Testis (tissue), 3 donors: Measurements from ENCODE around the gene CTNNA1. TPM values are rescaled to one million over a fixed set of nuclear protein-coding genes. Genes with fewer than 3 reads are reported as not detected.

Experiments
- DNase-seq: peaks from one replicate; pipeline ENCODE4 v3.0.0-alpha.2; 2019
- H3K27ac ChIP-seq, 2 donors: fragments of 200-600 bp; sonication (generic); one replicate each; pipeline ENCODE4 v1.5.1; 2019
- H3K27me3 ChIP-seq: fragments of 200-600 bp; sonication (generic); one replicate; pipeline ENCODE4 v1.5.1; 2019
- H3K36me3 ChIP-seq: fragments of 200-600 bp; sonication (generic); one replicate; pipeline ENCODE4 v1.5.1; 2017; ENCODE audit warnings: low read depth; ENCODE audit errors: missing control alignments
- H3K4me1 ChIP-seq: fragments of 200-600 bp; sonication (generic); one replicate; pipeline ENCODE4 v1.5.1; 2019
- H3K4me3 ChIP-seq, 2 donors: fragments of 200-600 bp; sonication (generic); one replicate each; pipeline ENCODE4 v1.5.1; 2017 to 2019
- H3K9me3 ChIP-seq: fragments of 200-600 bp; sonication (generic); one replicate; pipeline ENCODE4 v1.5.1; 2017
- CTCF ChIP-seq, 3 experiments: fragments of 450-650 bp in 2 of 3; fragments of 200-600 bp in 1 of 3; sonication (generic) in 1 of 3; IDR thresholded peaks; one replicate each; pipeline ENCODE4 v1.5.1; 2016 to 2019; ENCODE audit warnings: antibody characterized with exemption in 3 of 3, mild to moderate bottlenecking in 2 of 3, moderate library complexity in 1 of 3
- POLR2A ChIP-seq: fragments of 450-650 bp; IDR thresholded peaks from one replicate; pipeline ENCODE4 v1.6.1; 2017; ENCODE audit warnings: antibody characterized with exemption, mild to moderate bottlenecking, moderate library complexity
- WGBS, 2 donors: methylation state at CpG; one replicate each; pipeline ENCODE4 v1.1.5; 2018; 5-methylcytosine and 5-hydroxymethylcytosine counted together
- intact Hi-C: fragments of 100-400 bp; cut with DNase I; formaldehyde crosslinking; loops from one replicate; pipeline ENCODE4 v1.15.1; 2023; ENCODE audit warnings: low total_unique reads
- polyA plus RNA-seq: library from polyadenylated mRNA; stranded (reverse); fragments of 350-450 nt; fragmentation: Illumina TruSeq; extraction: RNeasy Lipid Tissue Mini Kit (QIAGEN cat#74804); gene quantifications from one replicate; pipeline ENCODE4 v1.2.3, GENCODE V29; 2014; ENCODE audit warnings: low read depth, low replicate concordance; ENCODE audit not compliant: insufficient read depth
- total RNA-seq, 2 donors: library from RNA; depleted of rRNA; stranded (reverse); fragments of >200 nt; gene quantifications; one replicate each; pipeline ENCODE4 v1.2.3, GENCODE V29; 2016

CTNNA1 gene
- total and polyA plus RNA-seq, 3 donors from 2014 or later, result 107 to 154 (median 135) TPM

- Histone ChIP-seq H3K36me3 (no peaks in the 10 kb centered on the region), H3K27ac (no peak overlapping the region), H3K27me3 (no peaks in the 10 kb centered on the region), H3K4me3 (no peak overlapping the region), H3K4me1 (peaks cover 7% of the 10 kb centered on the region), H3K9me3 (no peaks in the 10 kb centered on the region)
- no peak for TF ChIP-seq POLR2A
- no peak for TF ChIP-seq CTCF (IDR thresholded peaks at IDR 0.05)
- DNase-seq, result no peak
- 90 to 91% methylated on average over 6 of the region's 6 CpGs for WGBS, 2 donors
- intact Hi-C loops, result no loop called here
These were observed 121.0 kb downstream of the CTNNA1 start for GRCh38 chr5:138874241-138874640.

GRCh38 chr5:138874771-138875551, 121.7 kb downstream of the CTNNA1 start, which contains the start of gene LRRTM2:
LRRTM2 (minus strand) TSS chr5:138875335; CDS start chr5:138874911, 424 bp downstream.
- no peak for TF ChIP-seq POLR2A
- no peak for TF ChIP-seq CTCF (IDR thresholded peaks at IDR 0.05)
- Histone ChIP-seq H3K27me3 (no peaks in the 10 kb centered on the region), H3K9me3 (no peaks in the 10 kb centered on the region), H3K4me1 (peaks cover 7% of the 10 kb centered on the region), H3K4me3 (no peak within 1 kb of the TSS), H3K27ac (no peak within 1 kb of the TSS), H3K36me3 (no peaks in the 10 kb centered on the region)
- WGBS, 2 donors, result 85 to 87% methylated on average over 18 of the region's 18 CpGs
- no peak for DNase-seq
- intact Hi-C loops, result no loop called here

GRCh38 chr5:138875552-138875875, 122.3 kb downstream of the CTNNA1 start:
- Histone ChIP-seq H3K36me3 (no peaks in the 10 kb centered on the region), H3K4me3 (no peak overlapping the region), H3K9me3 (no peaks in the 10 kb centered on the region), H3K27ac (no peak overlapping the region), H3K4me1 (peaks cover 7% of the 10 kb centered on the region), H3K27me3 (no peaks in the 10 kb centered on the region)
- intact Hi-C loops, result no loop called here
- DNase-seq, result no peak
- 76 to 80% methylated on average over 2 of the region's 2 CpGs for whole genome bisulfite sequencing, 2 donors
- TF ChIP-seq POLR2A (no peak), CTCF (IDR thresholded peaks at IDR 0.05) (no peak)

GRCh38 chr5:138875946-138876345, 122.7 kb downstream of the CTNNA1 start:
- H3K4me3 ChIP-seq, result no peak overlapping the region

More at GRCh38 chr5:138875946-138876345, 122.7 kb downstream of the CTNNA1 start:
- no peaks in the 10 kb centered on the region for H3K27me3 ChIP-seq
- TF ChIP-seq POLR2A (no peak), CTCF (IDR thresholded peaks at IDR 0.05) (no peak)
- no peaks in the 10 kb centered on the region for H3K9me3 ChIP-seq
- H3K27ac ChIP-seq, result no peak overlapping the region
- H3K36me3 ChIP-seq, result no peaks in the 10 kb centered on the region
- H3K4me1 ChIP-seq, result peaks cover 7% of the 10 kb centered on the region
- 97 to 98% methylated on average over 3 of the region's 3 CpGs for WGBS, 2 donors
- DNase-seq, result no peak
- intact Hi-C loops, result no loop called here
